Astrocyte of the spinal cord (primary cell): ENCODE measurements around the gene IER3.
A peak's percentile ranks its signal among the peaks of the same experiment; 100 is the strongest.
"Not testable (repeated sequence)": the region's sequence is repeated elsewhere in the genome, so short reads cannot be mapped to it uniquely, and the experiment has no call there.

Experiments used
- DNase-seq: peaks from one replicate; pipeline ENCODE4 v3.0.0; 2011; ENCODE audit warnings: low read depth, low spot score
- H3K4me3 ChIP-seq: 2 replicates; pipeline ENCODE4 v1.5.1; 2011; ENCODE audit warnings: low read depth, mild to moderate bottlenecking, low read length, moderate library complexity
- CTCF ChIP-seq: IDR thresholded peaks from 2 replicates; pipeline ENCODE4 v1.5.1; 2012; ENCODE audit warnings: low read depth, mild to moderate bottlenecking, low read length, inconsistent platforms
- in situ Hi-C: cut with HindIII; loops from 2 replicates; pipeline ENCODE4 v1.10.0; 2017; ENCODE audit warnings: low sequenced_read_pairs

IER3 gene

GRCh38 chr6:30769088-30769852 is 24.9 kb upstream of the IER3 start:
- no peak for TF ChIP-seq CTCF
- H3K4me3 ChIP-seq = no peak overlapping the region
- in situ Hi-C loops = no loop called here
- peak; percentile 95 for DNase-seq

- DNase-seq = no peak
Measured at GRCh38 chr6:30768634-30769087, 24.3 kb upstream of the IER3 start.

GRCh38 chr6:30767944-30768301 is 23.6 kb upstream of the IER3 start:
- H3K4me3 ChIP-seq = no peak overlapping the region
- no peak for DNase-seq
- no peak for TF ChIP-seq CTCF
- in situ Hi-C loops = no loop called here

More at GRCh38 chr6:30768634-30769087, 24.3 kb upstream of the IER3 start:
- no peak for TF ChIP-seq CTCF
- in situ Hi-C loops = no loop called here
- no peak overlapping the region for H3K4me3 ChIP-seq

- no peak for DNase-seq
- no peak for TF ChIP-seq CTCF
- in situ Hi-C loops = no loop called here
- H3K4me3 ChIP-seq = no peak overlapping the region
Measured at GRCh38 chr6:30767158-30767943, 23.0 kb upstream of the IER3 start.

- in situ Hi-C loops = no loop called here
- DNase-seq = no peak
- H3K4me3 ChIP-seq = no peak overlapping the region
- no peak for TF ChIP-seq CTCF
Measured at GRCh38 chr6:30766461-30767157, 22.3 kb upstream of the IER3 start.

GRCh38 chr6:30765495-30765894 is 21.1 kb upstream of the IER3 start:
- in situ Hi-C loops, H3K4me3 ChIP-seq, DNase-seq: not testable (repeated sequence)

GRCh38 chr6:30764490-30765043 is 20.2 kb upstream of the IER3 start:
- in situ Hi-C loops, H3K4me3 ChIP-seq, DNase-seq: not testable (repeated sequence)
